ENCODE data around the gene GSTM5. TPM values are rescaled to one million over a fixed set of nuclear protein-coding genes. Genes with fewer than 3 reads are reported as not detected.
A peak's percentile ranks its signal among the peaks of the same experiment; 100 is the strongest.
"Not testable (repeated sequence)": the region's sequence is repeated elsewhere in the genome, so short reads cannot be mapped to it uniquely, and the experiment has no call there.

Gene GSTM5
- polyA plus RNA-seq, 3 donors: not detected

DNA sequence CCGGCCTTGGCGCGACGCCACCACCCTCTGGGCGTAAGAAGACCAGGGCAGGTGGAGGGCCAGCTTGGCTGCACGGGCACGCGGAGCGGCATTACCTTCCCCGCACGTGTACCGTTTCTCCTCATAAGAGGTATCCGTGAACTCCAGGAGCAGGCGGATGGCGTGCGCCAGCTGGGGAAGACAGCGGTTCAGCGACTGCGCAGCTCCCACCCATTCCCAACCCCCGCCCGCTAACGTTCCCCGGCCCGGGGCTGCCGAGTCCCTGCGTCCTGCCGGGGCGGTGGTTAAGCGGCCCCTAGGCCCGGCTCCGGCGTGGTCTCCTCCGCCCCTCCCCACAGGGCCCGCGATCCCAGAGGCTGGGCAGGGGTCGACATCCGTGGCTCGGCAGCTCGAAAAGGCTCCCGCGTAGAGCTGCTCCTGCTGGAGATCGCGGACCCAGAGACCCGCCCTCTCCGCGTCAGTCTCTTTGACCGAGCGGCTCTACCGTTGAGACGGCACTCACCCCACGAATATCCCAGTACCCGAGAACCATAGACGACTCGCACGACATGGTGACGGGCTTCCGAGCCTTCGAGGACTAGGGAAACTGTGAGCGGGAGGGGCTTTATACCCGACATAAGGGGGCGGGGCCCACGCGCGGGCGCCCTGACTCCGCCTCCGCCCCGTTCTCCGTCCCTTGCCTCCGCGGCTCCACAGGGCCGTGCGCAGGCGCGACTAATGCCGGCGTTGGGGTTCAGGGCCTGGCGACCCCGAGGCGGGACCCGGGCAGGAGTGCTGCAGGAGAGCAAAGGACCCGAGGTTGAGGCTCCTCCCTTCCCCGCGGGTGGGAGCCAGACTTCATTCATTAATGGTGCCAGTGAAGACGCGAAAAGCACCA lies 27.9 kb downstream of the GSTM5 start:
- Mint-ChIP-seq H3K27ac (peak overlapping the region in 1 of 7 donors; percentile 68), H3K4me1 (peaks cover 9% of the 10 kb centered on the region), H3K9me3 (peaks cover 0 to 8% (median 2%) of the 10 kb centered on the region in 7 donors), H3K27me3 (ENCODE audit: low read depth in 3 of 3) (peaks cover 27 to 41% (median 40%) of the 10 kb centered on the region in 3 donors), H3K4me3 (peak overlapping the region; percentile 83 to 92), H3K36me3 (peaks cover 0 to 7% of the 10 kb centered on the region in 2 donors)
- Histone ChIP-seq H2AFZ (ENCODE audit: insufficient read depth, low read depth, low read length, poor library complexity, severe bottlenecking) (peak overlapping the region; percentile 89), H3K9me3 (replicated peaks in 1 of 2; ENCODE audit: control insufficient read depth in 1 of 2, insufficient read depth in 1 of 2, low read length in 2 of 2) (peaks cover 0 to 5% of the 10 kb centered on the region in 2 donors), H3K4me2 (replicated peaks; ENCODE audit: extremely low read depth, low read length, poor library complexity, severe bottlenecking) (peak overlapping the region; percentile 92), H3K36me3 (replicated peaks in 1 of 2; ENCODE audit: control insufficient read depth in 1 of 2, insufficient read depth in 2 of 2, low read length in 2 of 2) (no peaks in the 10 kb centered on the region), H3K9ac (ENCODE audit: insufficient read depth, low read length, poor library complexity, severe bottlenecking) (peak overlapping the region; percentile 68), H3K4me1 (ENCODE audit: control insufficient read depth in 1 of 2, insufficient read depth in 2 of 2, low read length in 2 of 2) (peaks cover 14% of the 10 kb centered on the region in 2 donors), H3K27me3 (ENCODE audit: control insufficient read depth in 2 of 2, insufficient read depth in 2 of 2, low read length in 2 of 2) (peaks cover 17 to 40% of the 10 kb centered on the region in 2 donors), H3K79me2 (ENCODE audit: insufficient read depth, low read length) (no peaks in the 10 kb centered on the region), H3K4me3 (replicated peaks in 1 of 3; ENCODE audit: low read depth in 2 of 3, low read length in 3 of 3) (peak overlapping the region; percentile 44 to 77 (median 70)), H3K27ac (ENCODE audit: low read depth in 1 of 2, low read length in 2 of 2) (peak overlapping the region in 1 of 2 donors; percentile 41), H4K20me1 (ENCODE audit: insufficient read depth, low read length) (no peaks in the 10 kb centered on the region)
- intact Hi-C loops (cut with micrococcal nuclease): no loop called here
- TF ChIP-seq, protein P1, sequence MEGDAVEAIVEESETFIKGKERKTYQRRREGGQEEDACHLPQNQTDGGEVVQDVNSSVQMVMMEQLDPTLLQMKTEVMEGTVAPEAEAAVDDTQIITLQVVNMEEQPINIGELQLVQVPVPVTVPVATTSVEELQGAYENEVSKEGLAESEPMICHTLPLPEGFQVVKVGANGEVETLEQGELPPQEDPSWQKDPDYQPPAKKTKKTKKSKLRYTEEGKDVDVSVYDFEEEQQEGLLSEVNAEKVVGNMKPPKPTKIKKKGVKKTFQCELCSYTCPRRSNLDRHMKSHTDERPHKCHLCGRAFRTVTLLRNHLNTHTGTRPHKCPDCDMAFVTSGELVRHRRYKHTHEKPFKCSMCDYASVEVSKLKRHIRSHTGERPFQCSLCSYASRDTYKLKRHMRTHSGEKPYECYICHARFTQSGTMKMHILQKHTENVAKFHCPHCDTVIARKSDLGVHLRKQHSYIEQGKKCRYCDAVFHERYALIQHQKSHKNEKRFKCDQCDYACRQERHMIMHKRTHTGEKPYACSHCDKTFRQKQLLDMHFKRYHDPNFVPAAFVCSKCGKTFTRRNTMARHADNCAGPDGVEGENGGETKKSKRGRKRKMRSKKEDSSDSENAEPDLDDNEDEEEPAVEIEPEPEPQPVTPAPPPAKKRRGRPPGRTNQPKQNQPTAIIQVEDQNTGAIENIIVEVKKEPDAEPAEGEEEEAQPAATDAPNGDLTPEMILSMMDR (IDR thresholded peaks at IDR 0.05): no peak
- DNase-seq: peak; percentile 77 to 88 (median 78)
- 1% methylated on average over 82 of the region's 86 CpGs for WGBS (ENCODE audit: insufficient coverage)

DNA sequence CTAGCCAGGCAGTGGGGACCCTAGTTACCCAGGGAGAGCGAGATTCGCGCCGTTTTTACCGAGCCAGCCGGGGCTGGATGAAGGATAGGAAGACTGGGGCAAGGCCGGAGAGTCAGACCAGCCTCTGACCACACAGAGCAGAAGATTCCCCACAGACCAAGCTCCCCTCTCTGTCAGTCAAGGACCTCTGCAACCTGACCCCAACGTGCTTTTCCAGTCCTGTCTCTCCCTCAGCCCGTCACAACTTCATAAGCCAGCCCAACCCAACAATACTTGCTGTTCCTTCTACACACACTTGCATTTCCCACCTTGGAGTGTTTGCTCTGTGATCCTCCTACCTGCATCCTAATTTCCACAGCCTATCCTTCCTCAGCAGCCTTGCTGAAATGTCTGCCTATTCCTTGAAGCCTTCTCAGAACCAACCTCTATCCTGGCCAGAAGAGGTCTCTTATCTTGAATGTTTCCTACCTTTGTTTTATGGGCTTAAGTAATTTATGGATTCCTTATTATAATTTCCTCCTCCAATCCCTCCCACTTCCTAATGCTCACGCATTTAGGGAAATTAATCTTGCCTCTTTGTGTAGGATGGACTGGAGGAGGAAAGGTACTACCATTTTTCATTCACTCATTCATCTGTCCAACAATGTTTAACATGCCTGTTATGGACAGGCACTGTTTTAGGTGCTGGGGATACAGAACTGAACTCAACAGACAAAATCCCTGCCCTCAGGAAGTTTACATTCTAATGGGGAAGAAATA lies 28.7 kb downstream of the GSTM5 start, which contains the start of gene GSTM3:
Gene GSTM3, minus strand, starts transcription at position 424 of the 759 bp plus-strand sequence. CDS start 751 bp downstream, outside the sequence.
- no peaks in the 10 kb centered on the region for H3K36me3 ChIP-seq (replicated peaks in 1 of 2; ENCODE audit: control insufficient read depth in 1 of 2, insufficient read depth in 2 of 2, low read length in 2 of 2)
- H3K4me3 ChIP-seq (replicated peaks in 1 of 3; ENCODE audit: low read depth in 2 of 3, low read length in 3 of 3): peak within 1 kb of the TSS; percentile 44 to 77 (median 70)
- WGBS (ENCODE audit: insufficient coverage): 9% methylated on average over 2 of the region's 10 CpGs
- DNase-seq: no peak
- H3K27me3 Mint-ChIP-seq (ENCODE audit: low read depth in 3 of 3): peaks cover 27 to 42% (median 38%) of the 10 kb centered on the region in 3 donors
- H4K20me1 ChIP-seq (ENCODE audit: insufficient read depth, low read length): no peaks in the 10 kb centered on the region
- H3K27ac ChIP-seq (ENCODE audit: low read depth in 1 of 2, low read length in 2 of 2): peak within 1 kb of the TSS in 1 of 2 donors; percentile 41
- peak within 1 kb of the TSS; percentile 89 for H2AFZ ChIP-seq (ENCODE audit: insufficient read depth, low read depth, low read length, poor library complexity, severe bottlenecking)
- peak within 1 kb of the TSS; percentile 68 for H3K9ac ChIP-seq (ENCODE audit: insufficient read depth, low read length, poor library complexity, severe bottlenecking)
- H3K4me2 ChIP-seq (replicated peaks; ENCODE audit: extremely low read depth, low read length, poor library complexity, severe bottlenecking): peak within 1 kb of the TSS; percentile 92
- H3K27me3 ChIP-seq (ENCODE audit: control insufficient read depth in 2 of 2, insufficient read depth in 2 of 2, low read length in 2 of 2): peaks cover 17 to 40% of the 10 kb centered on the region in 2 donors
- H3K4me1 Mint-ChIP-seq: peaks cover 9% of the 10 kb centered on the region
- no peaks in the 10 kb centered on the region for H3K79me2 ChIP-seq (ENCODE audit: insufficient read depth, low read length)
- TF ChIP-seq, protein P1 (IDR thresholded peaks at IDR 0.05): no peak
- peaks cover 0 to 7% of the 10 kb centered on the region in 2 donors for H3K36me3 Mint-ChIP-seq
- peaks cover 0 to 8% (median 2%) of the 10 kb centered on the region in 7 donors for H3K9me3 Mint-ChIP-seq
- H3K4me3 Mint-ChIP-seq: peak within 1 kb of the TSS; percentile 83 to 92
- peaks cover 14% of the 10 kb centered on the region in 2 donors for H3K4me1 ChIP-seq (ENCODE audit: control insufficient read depth in 1 of 2, insufficient read depth in 2 of 2, low read length in 2 of 2)
- intact Hi-C loops (cut with micrococcal nuclease): no loop called here
- peak within 1 kb of the TSS in 1 of 7 donors; percentile 68 for H3K27ac Mint-ChIP-seq
- H3K9me3 ChIP-seq (replicated peaks in 1 of 2; ENCODE audit: control insufficient read depth in 1 of 2, insufficient read depth in 1 of 2, low read length in 2 of 2): peaks cover 0 to 5% of the 10 kb centered on the region in 2 donors

DNA sequence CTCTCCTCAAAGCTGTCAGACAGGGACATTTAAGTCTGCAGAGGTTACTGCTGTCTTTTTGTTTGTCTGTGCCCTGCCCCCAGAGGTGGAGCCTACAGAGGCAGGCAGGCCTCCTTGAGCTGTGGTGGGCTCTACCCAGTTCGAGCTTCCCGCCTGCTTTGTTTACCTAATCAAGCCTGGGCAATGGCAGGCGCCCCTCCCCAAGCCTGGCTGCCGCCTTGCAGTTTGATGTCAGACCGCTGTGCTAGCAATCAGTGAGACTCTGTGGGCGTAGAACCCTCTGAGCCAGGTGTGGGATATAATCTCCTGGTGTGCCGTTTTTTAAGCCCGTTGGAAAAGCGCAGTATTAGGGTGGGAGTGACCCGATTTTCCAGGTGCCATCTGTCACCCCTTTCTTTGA lies 36.3 kb downstream of the GSTM5 start:
- H3K4me1 Mint-ChIP-seq: not testable (repeated sequence)
- 98% methylated on average over 7 of the region's 10 CpGs for WGBS (ENCODE audit: insufficient coverage)

More for the DNA sequence above, 36.3 kb downstream of the GSTM5 start:
- H3K79me2 ChIP-seq (ENCODE audit: insufficient read depth, low read length); H3K27ac Mint-ChIP-seq; H3K9me3 ChIP-seq (replicated peaks in 1 of 2; ENCODE audit: control insufficient read depth in 1 of 2, insufficient read depth in 1 of 2, low read length in 2 of 2); H4K20me1 ChIP-seq (ENCODE audit: insufficient read depth, low read length); H3K36me3 Mint-ChIP-seq; H3K27ac ChIP-seq (ENCODE audit: low read depth in 1 of 2, low read length in 2 of 2); H2AFZ ChIP-seq (ENCODE audit: insufficient read depth, low read depth, low read length, poor library complexity, severe bottlenecking); H3K4me1 ChIP-seq (ENCODE audit: control insufficient read depth in 1 of 2, insufficient read depth in 2 of 2, low read length in 2 of 2); DNase-seq; H3K4me3 ChIP-seq (replicated peaks in 1 of 3; ENCODE audit: low read depth in 2 of 3, low read length in 3 of 3); H3K4me3 Mint-ChIP-seq; H3K27me3 ChIP-seq (ENCODE audit: control insufficient read depth in 2 of 2, insufficient read depth in 2 of 2, low read length in 2 of 2); H3K4me2 ChIP-seq (replicated peaks; ENCODE audit: extremely low read depth, low read length, poor library complexity, severe bottlenecking); H3K9ac ChIP-seq (ENCODE audit: insufficient read depth, low read length, poor library complexity, severe bottlenecking); H3K36me3 ChIP-seq (replicated peaks in 1 of 2; ENCODE audit: control insufficient read depth in 1 of 2, insufficient read depth in 2 of 2, low read length in 2 of 2); intact Hi-C loops (cut with micrococcal nuclease): not testable (repeated sequence)
- H3K9me3 Mint-ChIP-seq: peaks cover 0 to 16% (median 5%) of the 10 kb centered on the region in 7 donors
- peaks cover 2 to 12% (median 4%) of the 10 kb centered on the region in 3 donors for H3K27me3 Mint-ChIP-seq (ENCODE audit: low read depth in 3 of 3)

Measured in CD14-positive monocyte (primary cell).